ENCODE results near the gene TARBP1. TPM values are rescaled to one million over a fixed set of nuclear protein-coding genes. Genes with fewer than 3 reads are reported as not detected.

Gene TARBP1
- total RNA-seq, 1 experiment from 2014 or later, result 38.1 TPM

GRCh38 chr1:234345237-234345636 is 133.7 kb downstream of the TARBP1 start:
- H3K27me3 Mint-ChIP-seq (ENCODE audit: unreplicated experiment), result peaks cover 11% of the 10 kb centered on the region
- no peaks in the 10 kb centered on the region for H3K36me3 Mint-ChIP-seq (ENCODE audit: insufficient read depth, unreplicated experiment)
- CTCF ChIA-PET, result no interaction called here
- intact Hi-C loops (cut with micrococcal nuclease; ENCODE audit: unreplicated experiment), result no loop called here
- BruUV-seq (replicated peaks), result no TSS peak
- H3K9me3 Mint-ChIP-seq (ENCODE audit: low read depth, unreplicated experiment), result peaks cover 2% of the 10 kb centered on the region
- TF ChIP-seq CTCF (IDR thresholded peaks at IDR 0.05; ENCODE audit: unreplicated experiment), result no peak
- H3K4me1 Mint-ChIP-seq (ENCODE audit: low read depth, unreplicated experiment), result no peaks in the 10 kb centered on the region
- H3K4me3 Mint-ChIP-seq (ENCODE audit: low read depth, unreplicated experiment), result no peak overlapping the region
- H3K27ac Mint-ChIP-seq (ENCODE audit: unreplicated experiment), result no peak overlapping the region
- DNase-seq, result no peak

- Mint-ChIP-seq H3K27ac (ENCODE audit: unreplicated experiment) (no peak overlapping the region), H3K4me1 (ENCODE audit: low read depth, unreplicated experiment) (no peaks in the 10 kb centered on the region), H3K36me3 (ENCODE audit: insufficient read depth, unreplicated experiment) (no peaks in the 10 kb centered on the region), H3K27me3 (ENCODE audit: unreplicated experiment) (no peaks in the 10 kb centered on the region), H3K4me3 (ENCODE audit: low read depth, unreplicated experiment) (no peak overlapping the region), H3K9me3 (ENCODE audit: low read depth, unreplicated experiment) (peaks cover 4% of the 10 kb centered on the region)
- intact Hi-C loops (cut with micrococcal nuclease; ENCODE audit: unreplicated experiment), result no loop called here
- CTCF ChIA-PET, result no interaction called here
- TF ChIP-seq CTCF (IDR thresholded peaks at IDR 0.05; ENCODE audit: unreplicated experiment), result no peak
- DNase-seq, result no peak
- BruUV-seq (replicated peaks), result no TSS peak
These were observed 136.2 kb downstream of the TARBP1 start for GRCh38 chr1:234342774-234343173.

Other genes starting within 250 kb of the TARBP1 start
- gene COA6, start 105.7 kb downstream of the TARBP1 start, total RNA-seq (2022), result 41.1 and 46.4 TPM in 2 replicates
- gene IRF2BP2, start 131.0 kb upstream of the TARBP1 start, total RNA-seq (2022), result 192 and 196 TPM in 2 replicates